HepG2 (cell line): ENCODE results near the gene JPH2.

Source experiments
- EZH2 ChIP-seq: conservative IDR thresholded peaks from 2 replicates; pipeline ENCODE4 v1.6.1; 2012; ENCODE audit warnings: mild to moderate bottlenecking, low read depth, low read length, moderate library complexity
- IRF2 ChIP-seq: IDR thresholded peaks from 2 replicates; pipeline ENCODE4 v1.6.1; 2018; ENCODE audit warnings: missing genetic modification reagents, missing compliant biosample characterization

- TF ChIP-seq EZH2, result no peak
- no peak for TF ChIP-seq IRF2
These were observed 34.5 kb upstream of the JPH2 start for GRCh38 chr20:44221368-44221954.
